GM19239 (cell line): Measurements from ENCODE around the gene PDGFD.

Experiments
- DNase-seq: peaks from one replicate; pipeline ENCODE4 v3.0.0; 2011; ENCODE audit warnings: low spot score; ENCODE audit not compliant: insufficient read length
- FAIRE-seq: peaks from 2 replicates; lab custom pipeline; 2011; peaks lifted over from hg19 to GRCh38; lab: Jason Lieb, UNC

Gene PDGFD

GRCh38 chr11:103970701-103971249 lies 193.2 kb downstream of the PDGFD start:
- DNase-seq (no peak), FAIRE-seq (peak; percentile 14)

GRCh38 chr11:103968685-103969084 lies 195.3 kb downstream of the PDGFD start:
- no peak for FAIRE-seq
- DNase-seq, result no peak

- no peak for FAIRE-seq
- DNase-seq, result no peak
These were observed 196.0 kb downstream of the PDGFD start for GRCh38 chr11:103967985-103968384.

GRCh38 chr11:103964390-103964789 lies 199.6 kb downstream of the PDGFD start:
- no peak for FAIRE-seq
- DNase-seq, result no peak

GRCh38 chr11:103963648-103964047 lies 200.3 kb downstream of the PDGFD start:
- FAIRE-seq (no peak), DNase-seq (no peak)

- peak; percentile 40 for FAIRE-seq
- DNase-seq, result no peak
These were observed 202.9 kb downstream of the PDGFD start for GRCh38 chr11:103961010-103961409.

GRCh38 chr11:103960108-103960507 lies 203.8 kb downstream of the PDGFD start:
- FAIRE-seq (no peak), DNase-seq (no peak)

GRCh38 chr11:103959279-103959942 lies 204.5 kb downstream of the PDGFD start:
- DNase-seq (peak; percentile 32), FAIRE-seq (peak; percentile 82)

GRCh38 chr11:103958475-103959215 lies 205.3 kb downstream of the PDGFD start:
- DNase-seq (no peak), FAIRE-seq (peak; percentile 67)

- no peak for DNase-seq
- FAIRE-seq, result no peak
These were observed 210.0 kb downstream of the PDGFD start for GRCh38 chr11:103953797-103954486.

GRCh38 chr11:103949781-103950180 lies 214.2 kb downstream of the PDGFD start:
- no peak for DNase-seq
- no peak for FAIRE-seq

- FAIRE-seq, result no peak
These were observed 215.7 kb downstream of the PDGFD start for GRCh38 chr11:103948187-103948763.

GRCh38 chr11:103947546-103947919 lies 216.4 kb downstream of the PDGFD start:
- DNase-seq (no peak), FAIRE-seq (no peak)

More at GRCh38 chr11:103948187-103948763, 215.7 kb downstream of the PDGFD start:
- no peak for DNase-seq

- DNase-seq (no peak), FAIRE-seq (peak; percentile 39)
These were observed 217.0 kb downstream of the PDGFD start for GRCh38 chr11:103946793-103947545.

GRCh38 chr11:103944251-103944940 lies 219.6 kb downstream of the PDGFD start:
- DNase-seq (no peak), FAIRE-seq (no peak)

- DNase-seq (no peak), FAIRE-seq (no peak)
These were observed 221.3 kb downstream of the PDGFD start for GRCh38 chr11:103942646-103943045.

- DNase-seq (no peak), FAIRE-seq (no peak)
These were observed 223.4 kb downstream of the PDGFD start for GRCh38 chr11:103940551-103940950.

GRCh38 chr11:103939694-103940093 lies 224.3 kb downstream of the PDGFD start:
- DNase-seq, result no peak
- no peak for FAIRE-seq

GRCh38 chr11:103936059-103936458 lies 227.9 kb downstream of the PDGFD start:
- no peak for FAIRE-seq
- no peak for DNase-seq
